ENCODE measurements around the gene LENG8.
"Not testable (repeated sequence)": the region's sequence is repeated elsewhere in the genome, so short reads cannot be mapped to it uniquely, and the experiment has no call there.

The LENG8 gene

GRCh38 chr19:54446349-54446748 is 2.6 kb upstream of the LENG8 start:
- DNase-seq = not testable (repeated sequence)

- DNase-seq = peak; percentile 70
Measured at GRCh38 chr19:54448040-54448773, 792 bp upstream of the LENG8 start.

- DNase-seq = peak; percentile 45
Measured at GRCh38 chr19:54449701-54450069, 686 bp downstream of the LENG8 start.

- no peak for DNase-seq
Measured at GRCh38 chr19:54451331-54451871, 2.4 kb downstream of the LENG8 start.

GRCh38 chr19:54451997-54452396 is 3.0 kb downstream of the LENG8 start:
- DNase-seq = no peak

- DNase-seq = no peak
Measured at GRCh38 chr19:54452626-54453025, 3.6 kb downstream of the LENG8 start.

DNA sequence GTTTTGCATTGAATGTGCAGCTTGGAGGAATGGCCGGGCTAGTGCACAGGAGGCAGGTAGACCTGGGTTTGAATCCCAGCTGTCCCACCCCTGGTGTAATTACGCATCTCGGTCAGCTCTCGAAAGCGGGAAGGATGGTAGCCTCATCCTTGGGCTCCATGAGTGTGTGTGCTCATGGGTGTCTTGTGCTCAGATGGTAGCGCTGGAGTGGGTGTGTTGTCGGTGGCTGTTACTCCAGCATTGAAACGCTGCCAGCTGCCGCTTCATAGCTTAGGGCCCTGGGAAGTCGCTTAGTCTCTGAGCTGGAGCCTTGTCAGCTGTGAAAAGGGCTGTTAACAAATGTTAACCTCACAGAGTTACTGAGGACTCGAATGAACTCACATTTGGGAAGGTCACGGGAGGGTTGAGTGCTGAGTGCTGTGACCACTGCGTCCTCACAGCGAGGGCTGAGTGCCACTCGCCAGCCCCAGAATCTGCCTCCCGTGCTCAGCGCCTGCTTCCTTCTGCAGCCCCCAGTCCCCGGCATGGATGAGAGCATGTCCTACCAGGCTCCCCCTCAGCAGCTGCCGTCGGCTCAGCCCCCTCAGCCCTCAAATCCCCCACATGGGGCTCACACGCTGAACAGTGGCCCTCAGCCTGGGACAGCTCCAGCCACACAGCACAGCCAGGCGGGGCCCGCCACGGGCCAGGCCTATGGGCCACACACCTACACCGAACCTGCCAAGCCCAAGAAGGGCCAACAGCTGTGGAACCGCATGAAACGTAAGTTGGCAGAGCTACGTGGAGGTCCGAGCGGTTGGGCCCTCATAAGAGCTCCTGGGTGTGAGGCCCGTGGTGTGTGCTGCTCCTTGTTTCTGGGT is 5.2 kb downstream of the LENG8 start:
- DNase-seq = no peak

DNA sequence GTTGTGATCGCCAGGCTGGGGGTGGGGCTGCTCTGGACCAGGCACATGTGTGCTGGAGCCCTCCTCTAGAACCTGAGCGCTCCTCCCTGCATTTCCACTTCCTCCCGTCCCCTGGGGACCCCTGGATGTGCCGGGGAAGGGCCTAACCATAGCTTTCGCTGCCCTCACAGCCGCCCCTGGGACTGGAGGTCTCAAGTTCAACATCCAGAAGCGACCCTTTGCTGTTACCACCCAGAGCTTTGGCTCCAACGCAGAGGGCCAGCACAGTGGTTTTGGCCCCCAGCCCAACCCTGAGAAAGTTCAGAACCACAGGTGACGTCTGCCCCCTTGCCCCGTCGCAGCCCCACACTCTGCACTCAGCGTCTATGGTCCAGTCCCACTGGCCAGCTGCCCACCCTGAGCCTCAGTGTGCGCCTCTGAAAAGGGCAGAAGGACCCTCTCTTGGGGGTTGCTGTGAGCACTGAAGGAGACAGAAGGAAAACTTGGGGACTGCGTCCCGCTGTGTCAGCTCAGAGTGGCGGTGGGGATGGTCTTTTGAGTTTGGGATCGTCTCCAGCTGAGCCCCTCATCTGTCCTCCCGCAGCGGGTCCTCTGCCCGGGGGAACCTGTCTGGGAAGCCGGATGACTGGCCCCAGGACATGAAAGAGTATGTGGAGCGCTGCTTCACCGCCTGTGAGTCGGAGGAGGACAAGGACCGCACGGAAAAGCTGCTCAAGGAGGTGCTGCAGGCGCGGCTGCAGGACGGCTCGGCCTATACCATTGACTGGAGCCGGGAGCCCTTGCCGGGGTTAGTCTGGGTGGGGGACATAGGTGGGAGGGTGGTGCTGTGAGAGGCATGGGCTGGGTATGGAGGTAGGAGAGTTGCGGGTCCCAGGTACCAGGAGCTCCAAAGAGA is 6.0 kb downstream of the LENG8 start:
- DNase-seq = no peak

DNA sequence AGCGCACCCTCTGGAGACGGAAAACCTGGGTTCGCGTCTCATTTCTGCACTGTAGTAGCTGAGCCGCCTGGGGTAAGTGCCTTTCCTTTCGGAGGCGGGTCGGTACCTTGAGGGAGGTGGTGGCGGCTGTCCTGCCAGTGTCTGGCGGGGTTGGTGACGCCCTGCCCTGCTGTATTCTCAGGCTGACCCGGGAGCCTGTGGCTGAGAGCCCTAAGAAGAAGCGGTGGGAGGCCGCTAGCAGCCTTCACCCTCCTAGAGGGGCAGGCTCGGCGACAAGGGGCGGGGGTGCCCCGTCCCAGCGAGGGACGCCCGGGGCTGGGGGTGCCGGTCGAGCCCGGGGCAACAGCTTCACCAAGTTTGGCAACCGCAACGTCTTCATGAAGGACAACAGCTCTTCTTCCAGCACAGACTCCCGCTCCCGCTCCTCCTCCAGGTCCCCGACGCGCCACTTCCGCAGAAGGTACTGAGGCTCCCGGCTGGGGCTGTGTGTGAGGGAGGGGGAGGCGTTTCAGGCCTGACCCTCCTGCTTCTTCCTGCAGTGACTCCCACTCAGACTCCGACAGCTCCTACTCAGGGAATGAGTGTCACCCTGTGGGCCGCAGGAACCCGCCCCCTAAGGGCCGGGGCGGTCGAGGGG is 6.9 kb downstream of the LENG8 start:
- no peak for DNase-seq

DNA sequence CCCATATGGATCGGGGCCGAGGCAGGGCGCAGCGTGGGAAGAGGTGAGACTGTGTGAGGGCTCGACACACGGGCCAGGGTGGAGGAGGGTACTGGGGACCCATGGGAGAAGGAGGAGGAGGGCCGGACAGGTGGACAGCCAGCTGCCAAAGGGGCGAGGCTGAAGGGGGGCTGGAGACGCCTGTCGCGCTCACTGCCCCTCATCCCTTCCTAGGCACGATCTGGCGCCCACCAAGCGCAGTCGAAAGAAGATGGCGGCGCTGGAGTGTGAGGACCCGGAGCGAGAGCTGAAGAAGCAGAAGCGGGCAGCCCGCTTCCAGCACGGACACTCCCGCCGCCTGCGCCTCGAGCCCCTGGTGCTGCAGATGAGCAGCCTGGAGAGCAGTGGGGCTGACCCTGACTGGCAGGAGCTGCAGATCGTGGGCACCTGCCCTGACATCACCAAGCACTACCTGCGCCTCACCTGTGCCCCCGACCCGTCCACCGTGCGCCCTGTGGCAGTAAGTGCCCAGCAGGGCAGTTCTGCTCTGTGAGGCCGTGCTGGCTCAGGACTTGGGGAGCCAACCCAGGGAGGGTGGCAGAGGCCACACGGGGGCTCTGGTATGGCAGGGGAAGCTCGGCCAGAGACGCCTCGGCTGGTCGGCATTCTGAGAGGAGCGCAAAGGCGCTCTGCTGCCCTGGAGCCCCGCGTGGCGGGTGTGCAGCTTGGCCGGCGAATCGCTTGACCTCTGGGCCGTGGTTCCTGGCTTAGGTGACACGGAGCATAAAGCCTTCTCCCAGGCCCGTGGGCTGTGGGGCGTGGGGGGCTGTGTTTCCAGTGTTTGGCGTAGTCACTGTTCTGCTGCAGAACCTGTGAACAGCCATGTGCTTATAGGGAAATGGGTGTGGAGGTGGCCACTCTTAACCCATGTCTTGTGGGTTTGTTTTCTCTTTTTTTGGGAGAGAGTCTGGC is 7.7 kb downstream of the LENG8 start:
- no peak for DNase-seq

GRCh38 chr19:54457773-54458647 is 9.0 kb downstream of the LENG8 start:
- DNase-seq = no peak

DNA sequence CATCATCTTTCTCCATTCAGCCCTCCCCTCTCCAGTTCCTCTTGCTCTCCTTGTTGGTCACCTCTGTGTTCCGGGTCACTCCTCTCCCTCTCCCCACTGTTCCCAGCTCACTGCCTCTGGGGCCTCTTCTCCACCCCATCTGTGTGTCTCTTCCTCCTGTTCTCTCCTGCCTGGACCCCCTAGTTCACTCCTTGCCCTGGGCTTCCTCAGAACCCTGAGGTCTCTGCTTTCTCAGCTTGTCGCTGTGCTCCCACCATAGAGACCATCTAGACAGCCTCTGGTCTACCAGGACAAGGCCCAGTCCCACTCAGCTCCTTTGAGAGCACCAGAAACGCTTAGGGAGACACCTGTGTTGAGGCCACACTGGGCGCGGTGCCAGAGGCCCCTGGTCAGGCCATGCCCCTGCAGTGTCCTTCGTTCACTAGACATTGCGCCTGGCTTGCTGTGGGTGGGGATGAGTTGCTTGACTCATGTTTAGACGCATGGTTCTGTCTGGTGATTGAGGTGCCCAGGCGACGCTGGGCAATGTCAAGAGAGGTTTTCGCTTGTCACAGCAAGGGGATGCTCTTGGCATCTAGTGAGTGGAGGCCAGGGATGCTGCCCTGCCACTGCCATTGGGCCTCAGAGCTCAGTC is 9.8 kb downstream of the LENG8 start:
- DNase-seq = no peak

GRCh38 chr19:54459282-54460229 is 10.6 kb downstream of the LENG8 start:
- DNase-seq = no peak

DNA sequence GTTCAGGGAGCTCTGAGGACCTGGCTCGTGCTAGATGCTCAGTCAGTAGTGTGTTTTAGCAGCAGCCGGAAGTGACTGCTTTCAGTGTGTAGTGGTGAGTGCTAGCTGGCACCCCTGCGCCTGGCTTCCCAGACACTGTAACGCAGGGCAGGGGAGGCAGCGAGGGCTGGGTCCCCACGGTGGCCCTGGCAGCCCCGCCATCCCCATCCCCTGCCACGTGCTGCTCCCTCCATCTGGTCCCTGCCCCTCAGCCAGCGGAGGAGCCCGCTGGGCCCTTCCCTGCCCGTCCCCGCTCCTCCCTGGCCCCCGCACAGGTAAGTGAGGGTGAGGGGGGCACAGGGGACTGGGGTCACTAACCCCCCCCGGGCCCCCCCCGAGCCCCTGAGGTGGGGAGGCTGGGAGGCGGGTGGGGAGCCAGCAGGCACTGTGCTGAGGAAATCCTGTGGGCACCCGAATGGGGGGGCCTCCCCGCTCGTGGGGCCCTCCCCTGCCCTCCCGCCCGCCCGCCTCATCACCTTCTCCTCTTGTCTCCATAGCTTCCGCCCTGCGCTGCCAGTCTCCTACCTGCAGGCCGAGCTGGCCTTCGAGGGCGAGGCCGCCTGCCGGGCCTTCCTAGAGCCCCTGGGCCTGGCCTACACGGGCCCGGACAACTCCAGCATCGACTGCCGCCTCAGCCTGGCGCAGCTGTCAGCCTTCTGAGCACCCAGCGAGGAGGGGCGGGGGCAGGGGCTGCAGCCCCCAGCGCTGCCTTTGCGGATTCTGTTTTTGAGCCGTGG is 11.4 kb downstream of the LENG8 start:
- no peak for DNase-seq

- DNase-seq = no peak
Measured at GRCh38 chr19:54461210-54461609, 12.2 kb downstream of the LENG8 start.

- no peak for DNase-seq
Measured at GRCh38 chr19:54461613-54462012, 12.6 kb downstream of the LENG8 start.

- DNase-seq = no peak
Measured at GRCh38 chr19:54462047-54462654, 13.2 kb downstream of the LENG8 start.

All from hematopoietic multipotent progenitor cell treated with erythropoietin and hydrocortisone succinate and interleukin-3 and kit ligand, for 6 days (in vitro differentiated cells).